ENCODE data around the gene NUDT9.

GRCh38 chr4:87420276-87420830 is 2.0 kb upstream of the NUDT9 start:
- TF ChIP-seq CTCF (IDR thresholded peaks at IDR 0.05) (no peak), POLR2A (IDR thresholded peaks at IDR 0.05) (no peak)

Measured in thyroid gland (tissue), 4 donors.